GM12873 (cell line): ENCODE data around the gene RDH16.

Source experiments
- CTCF ChIP-seq: IDR thresholded peaks from 2 replicates; pipeline ENCODE4 v1.5.1; 2012; ENCODE audit warnings: low read depth, mild to moderate bottlenecking, moderate library complexity, low read length, control low read depth; ENCODE audit not compliant: insufficient read depth; ENCODE audit errors: missing control alignments

Gene RDH16

DNA sequence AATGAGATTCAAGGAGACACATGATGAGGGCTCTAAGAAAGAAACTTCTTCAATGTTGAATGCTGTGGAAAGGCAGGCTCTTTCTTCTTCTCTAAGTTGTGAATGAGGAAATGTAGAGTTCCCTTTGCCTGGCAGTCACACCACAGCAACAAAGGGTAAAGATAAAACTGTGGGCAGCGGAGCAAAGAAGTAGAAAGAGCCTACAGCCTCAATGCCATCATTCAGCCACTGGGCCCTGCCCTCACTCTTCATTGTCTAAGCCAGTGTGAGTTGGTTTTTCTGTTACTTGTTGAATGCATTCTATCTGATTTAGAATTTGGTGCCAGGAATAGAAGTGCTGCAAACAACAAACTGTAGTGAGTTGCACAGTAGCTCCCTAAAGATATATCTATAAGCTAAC is 35.4 kb downstream of the RDH16 start:
- TF ChIP-seq CTCF, result no peak

DNA sequence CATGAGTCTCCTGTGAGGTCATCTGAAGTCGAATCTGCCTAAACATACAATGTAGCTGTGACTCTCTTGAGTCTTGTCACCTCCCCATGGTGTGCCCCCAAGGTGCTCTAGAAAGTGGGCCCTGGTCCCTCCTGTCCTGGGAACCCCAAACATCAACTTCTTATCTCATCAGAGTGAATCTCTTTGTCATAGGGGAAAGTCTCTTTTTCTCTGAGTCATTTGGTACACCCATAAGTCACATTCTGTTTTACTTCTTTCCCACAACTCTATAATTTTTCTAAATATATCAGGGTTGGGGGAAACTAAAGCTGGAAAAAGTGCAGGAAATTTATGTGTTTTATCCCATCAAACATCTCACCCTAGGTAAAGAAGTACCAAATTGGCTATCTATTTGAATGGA is 36.1 kb downstream of the RDH16 start:
- TF ChIP-seq CTCF, result no peak

DNA sequence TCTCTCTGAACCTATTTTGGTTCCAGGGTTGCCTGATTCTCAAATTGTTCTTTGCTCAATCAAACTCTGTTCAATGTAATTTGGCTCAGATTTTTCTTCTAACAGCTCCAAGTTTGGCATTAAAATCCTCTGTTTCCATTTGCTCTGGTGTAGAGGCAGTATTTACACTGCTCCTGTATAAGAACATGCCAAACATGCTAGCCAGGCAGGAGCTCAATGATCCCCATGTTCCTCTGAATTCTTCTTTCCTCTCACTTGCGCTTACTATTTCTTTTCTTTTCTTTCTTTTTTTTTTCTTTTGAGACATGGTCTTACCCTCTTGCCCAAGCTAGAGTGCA is 40.4 kb downstream of the RDH16 start:
- no peak for TF ChIP-seq CTCF

DNA sequence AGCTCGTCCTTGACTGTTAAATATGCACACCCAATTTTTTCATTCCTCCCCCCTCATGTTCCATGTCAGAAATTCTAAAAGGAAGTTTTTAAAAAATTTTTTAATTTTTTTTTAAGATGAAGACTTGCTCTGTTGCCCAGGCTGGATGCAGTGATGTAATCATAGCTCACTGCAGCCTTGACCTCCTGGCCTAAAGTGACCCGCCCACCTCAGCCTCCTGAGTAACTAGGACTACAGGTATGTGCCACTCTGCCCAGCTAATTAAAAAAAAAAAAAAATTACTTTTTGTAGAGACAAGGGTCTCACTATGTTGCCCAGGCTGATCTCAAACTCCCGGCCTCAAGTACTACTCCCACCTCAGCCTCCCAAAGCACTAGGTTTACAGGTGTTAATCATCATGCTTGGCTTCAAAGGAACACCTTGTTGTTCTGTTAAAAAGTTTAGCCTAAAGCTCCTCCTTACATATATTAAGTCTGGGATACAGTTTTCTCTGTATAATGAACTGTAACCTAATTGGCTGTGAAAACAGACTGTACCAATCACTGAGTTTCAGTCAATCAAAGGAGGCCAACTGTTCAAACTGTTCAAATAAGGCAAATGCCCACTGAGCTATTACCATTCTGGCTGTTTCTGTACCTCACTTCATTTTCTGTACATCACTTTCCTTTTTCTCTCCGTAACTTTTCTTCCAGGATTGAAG is 41.0 kb downstream of the RDH16 start:
- TF ChIP-seq CTCF, result no peak

DNA sequence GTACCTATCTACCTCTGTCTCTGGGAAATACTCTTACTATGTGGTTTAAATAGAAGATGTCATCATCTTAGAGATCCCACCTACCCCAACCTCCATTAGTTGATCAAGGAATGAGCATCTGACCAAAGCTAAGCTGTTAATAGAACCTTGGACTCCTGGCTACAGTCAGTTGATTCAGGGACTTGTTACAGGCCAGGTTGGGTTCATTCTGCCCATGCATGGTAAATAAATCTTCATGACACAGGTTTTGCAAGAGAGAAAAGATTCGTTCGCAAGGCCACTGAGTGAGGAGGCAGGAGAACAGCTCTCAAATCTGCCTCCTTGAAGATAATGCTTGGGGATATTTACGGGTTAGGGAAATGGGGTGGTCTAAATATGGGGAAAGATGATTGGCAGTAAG is 42.7 kb downstream of the RDH16 start:
- no peak for TF ChIP-seq CTCF

DNA sequence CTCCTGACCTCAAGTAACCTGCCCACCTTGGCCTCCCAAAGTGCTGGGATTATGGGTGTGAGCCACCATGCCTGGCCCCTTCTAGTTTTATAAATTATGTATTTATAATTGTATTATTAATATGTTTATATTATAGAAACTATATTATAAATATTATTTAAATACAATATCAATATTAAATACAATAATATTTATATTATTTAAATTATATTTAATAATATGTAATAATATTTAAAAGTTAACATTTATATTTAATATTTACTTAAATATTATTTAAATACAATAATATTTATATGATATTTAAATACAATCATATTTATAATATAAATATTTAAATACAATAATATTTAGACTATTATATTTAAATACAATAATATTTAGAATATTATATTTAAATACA is 43.2 kb downstream of the RDH16 start:
- no peak for TF ChIP-seq CTCF

DNA sequence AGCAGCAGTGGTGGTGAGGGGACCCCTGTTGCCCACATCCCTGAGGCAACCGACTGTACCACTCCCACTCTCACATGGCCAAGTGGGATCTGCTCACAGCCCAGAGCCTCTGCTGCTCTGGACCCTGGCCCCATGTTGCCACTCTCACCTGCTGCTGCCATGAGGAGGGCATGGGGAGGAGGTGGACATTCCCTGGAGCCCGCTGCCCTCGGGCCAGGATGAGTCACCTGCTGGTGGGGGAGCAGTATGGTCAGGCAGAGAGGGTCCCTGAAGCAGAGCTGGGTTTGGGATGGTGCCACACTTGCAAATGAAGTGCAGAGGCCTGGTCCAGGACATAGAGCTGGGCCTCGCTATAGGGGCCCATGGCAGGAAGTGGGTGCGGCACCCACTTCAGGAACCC is 49.3 kb downstream of the RDH16 start:
- TF ChIP-seq CTCF, result no peak
